ENCODE measurements around the gene KIF18B.

KIF18B gene

GRCh38 chr17:44921122-44921882 is 26.3 kb downstream of the KIF18B start:
- FAIRE-seq = no peak

GRCh38 chr17:44920565-44920940 is 27.0 kb downstream of the KIF18B start:
- FAIRE-seq (peak; percentile 8), DNase-seq (ENCODE audit: insufficient read length, low spot score) (peak; percentile 45)

More at GRCh38 chr17:44921122-44921882, 26.3 kb downstream of the KIF18B start:
- DNase-seq (ENCODE audit: insufficient read length, low spot score) = no peak

GRCh38 chr17:44919885-44920564 is 27.5 kb downstream of the KIF18B start:
- FAIRE-seq (peak; percentile 93), DNase-seq (ENCODE audit: insufficient read length, low spot score) (peak; percentile 91)

GRCh38 chr17:44919411-44919810 is 28.2 kb downstream of the KIF18B start:
- DNase-seq (ENCODE audit: insufficient read length, low spot score) (no peak), FAIRE-seq (no peak)

GRCh38 chr17:44918006-44918405 is 29.6 kb downstream of the KIF18B start:
- DNase-seq (ENCODE audit: insufficient read length, low spot score) (no peak), FAIRE-seq (no peak)

- DNase-seq (ENCODE audit: insufficient read length, low spot score) (no peak), FAIRE-seq (no peak)
Measured at GRCh38 chr17:44917456-44917855, 30.1 kb downstream of the KIF18B start.

GRCh38 chr17:44916781-44917241 is 30.8 kb downstream of the KIF18B start:
- no peak for FAIRE-seq

GRCh38 chr17:44915862-44916780 is 31.5 kb downstream of the KIF18B start:
- DNase-seq (ENCODE audit: insufficient read length, low spot score) = no peak
- no peak for FAIRE-seq

More at GRCh38 chr17:44916781-44917241, 30.8 kb downstream of the KIF18B start:
- DNase-seq (ENCODE audit: insufficient read length, low spot score) = no peak

GRCh38 chr17:44915321-44915726 is 32.2 kb downstream of the KIF18B start, which contains the start of gene GFAP:
GFAP (minus strand) TSS chr17:44915500; CDS start chr17:44915486, 14 bp downstream.
- FAIRE-seq (no peak), DNase-seq (ENCODE audit: insufficient read length, low spot score) (no peak)

GRCh38 chr17:44914698-44915271 is 32.8 kb downstream of the KIF18B start:
- FAIRE-seq (no peak), DNase-seq (ENCODE audit: insufficient read length, low spot score) (no peak)

- FAIRE-seq (no peak), DNase-seq (ENCODE audit: insufficient read length, low spot score) (no peak)
Measured at GRCh38 chr17:44914148-44914547, 33.4 kb downstream of the KIF18B start.

- DNase-seq (ENCODE audit: insufficient read length, low spot score) (no peak), FAIRE-seq (no peak)
Measured at GRCh38 chr17:44913676-44914075, 33.9 kb downstream of the KIF18B start.

GRCh38 chr17:44912763-44913544 is 34.6 kb downstream of the KIF18B start:
- FAIRE-seq = no peak
- no peak for DNase-seq (ENCODE audit: insufficient read length, low spot score)

GRCh38 chr17:44911133-44912001 is 36.2 kb downstream of the KIF18B start:
- FAIRE-seq (peak; percentile 73), DNase-seq (ENCODE audit: insufficient read length, low spot score) (peak; percentile 49)

- DNase-seq (ENCODE audit: insufficient read length, low spot score) (no peak), FAIRE-seq (no peak)
Measured at GRCh38 chr17:44910231-44911106, 37.1 kb downstream of the KIF18B start.

- FAIRE-seq (no peak), DNase-seq (ENCODE audit: insufficient read length, low spot score) (no peak)
Measured at GRCh38 chr17:44909681-44910144, 37.9 kb downstream of the KIF18B start.

- no peak for FAIRE-seq
- no peak for DNase-seq (ENCODE audit: insufficient read length, low spot score)
Measured at GRCh38 chr17:44908761-44909326, 38.7 kb downstream of the KIF18B start.
